Stimulated activated CD4-positive, alpha-beta T cell treated with anti-CD3 and anti-CD28 coated beads, TNF-alpha, amount 100 ng/mL, for 4 hours (primary cell): ENCODE data around the gene SURF2.
"Not testable (repeated sequence)": the region's sequence is repeated elsewhere in the genome, so short reads cannot be mapped to it uniquely, and the experiment has no call there.

Experiments used
- DNase-seq, 3 experiments: peaks; one replicate each; pipeline ENCODE4 v3.0.0-alpha.2; 2020; ENCODE audit warnings: low read depth in 3 of 3

The SURF2 gene

DNA sequence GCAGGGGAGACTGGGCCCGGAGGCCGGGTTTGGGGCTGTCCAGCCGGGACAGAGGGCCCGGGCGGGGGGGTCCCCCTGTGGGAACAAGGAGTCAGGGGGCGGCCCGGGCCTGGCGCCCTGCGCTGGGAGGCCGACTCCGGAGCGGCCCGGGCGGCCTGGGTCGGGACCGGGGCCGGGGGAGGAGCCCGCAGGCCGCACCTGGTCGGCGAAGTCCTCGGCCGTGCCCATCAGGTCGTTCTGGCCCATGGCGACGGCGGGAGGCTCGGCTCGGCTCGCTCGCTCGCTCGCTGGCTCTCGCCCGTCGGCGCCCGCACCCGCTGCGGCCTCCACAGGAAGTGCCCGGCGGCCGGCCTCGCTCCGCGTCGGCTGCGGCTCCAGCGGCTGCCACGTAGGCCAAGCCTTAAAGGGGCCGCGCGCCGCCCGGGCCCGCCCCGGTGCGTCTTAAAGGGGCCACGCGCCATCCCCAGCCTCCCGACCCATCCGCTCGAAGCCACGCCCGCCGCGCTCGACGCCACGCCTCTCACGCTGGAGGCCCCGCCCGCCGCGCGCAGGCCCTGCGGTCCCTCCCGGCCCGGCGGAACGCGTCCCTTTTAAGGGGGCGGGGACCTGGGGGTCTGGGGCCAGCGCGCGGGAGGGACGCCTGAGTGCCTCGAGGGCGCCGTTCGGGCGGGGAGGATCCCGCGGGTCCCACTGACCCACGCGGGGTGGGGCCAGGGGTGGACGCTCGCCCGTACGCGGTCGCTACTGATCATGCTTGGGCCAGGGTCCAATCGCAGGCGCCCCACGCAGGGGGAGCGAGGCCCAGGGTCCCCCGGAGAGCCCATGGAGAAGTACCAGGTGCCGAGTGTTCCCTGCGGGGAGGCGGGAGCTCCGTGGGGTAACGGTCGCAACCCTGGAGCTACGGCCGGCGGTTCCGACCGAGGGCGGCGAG, 19.6 kb downstream of the SURF2 start, which contains the start of the genes STKLD1 and SURF4:
STKLD1 (plus strand) TSS at position 643 of the 931 bp plus-strand sequence; CDS start at position 751, 108 bp downstream.
SURF4 (minus strand) TSS at position 337 of the 931 bp plus-strand sequence; CDS start at position 246, 91 bp downstream.
- DNase-seq: peak; percentile 89 to 93 (median 91)

- DNase-seq: not testable (repeated sequence)
These were observed 20.9 kb downstream of the SURF2 start for GRCh38 chr9:133377280-133377679.

DNA sequence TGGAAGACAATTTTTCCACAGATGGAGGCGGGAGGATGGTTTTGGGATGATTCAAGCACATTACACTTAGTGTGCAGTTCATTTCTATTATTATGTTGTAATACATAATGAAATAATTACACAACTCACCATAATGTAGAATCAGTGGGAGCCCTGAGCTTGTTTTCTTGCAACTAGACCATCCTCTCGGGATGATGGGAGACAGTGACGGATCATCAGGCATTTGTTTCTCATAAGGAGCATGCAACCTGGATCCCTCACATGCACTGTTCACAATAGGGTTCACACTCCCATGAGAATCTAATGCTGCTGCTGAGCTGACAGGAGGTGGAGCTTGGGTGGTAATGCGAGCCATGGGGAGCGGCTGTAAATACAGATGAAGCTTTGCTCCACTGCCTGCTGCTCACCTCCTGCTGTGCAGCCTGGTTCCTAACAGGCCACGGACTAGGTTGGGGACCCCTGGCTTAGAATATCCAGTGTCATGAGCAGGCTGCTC, 21.4 kb downstream of the SURF2 start:
- DNase-seq: no peak

GRCh38 chr9:133378408-133378962, 22.1 kb downstream of the SURF2 start:
- DNase-seq: no peak

DNA sequence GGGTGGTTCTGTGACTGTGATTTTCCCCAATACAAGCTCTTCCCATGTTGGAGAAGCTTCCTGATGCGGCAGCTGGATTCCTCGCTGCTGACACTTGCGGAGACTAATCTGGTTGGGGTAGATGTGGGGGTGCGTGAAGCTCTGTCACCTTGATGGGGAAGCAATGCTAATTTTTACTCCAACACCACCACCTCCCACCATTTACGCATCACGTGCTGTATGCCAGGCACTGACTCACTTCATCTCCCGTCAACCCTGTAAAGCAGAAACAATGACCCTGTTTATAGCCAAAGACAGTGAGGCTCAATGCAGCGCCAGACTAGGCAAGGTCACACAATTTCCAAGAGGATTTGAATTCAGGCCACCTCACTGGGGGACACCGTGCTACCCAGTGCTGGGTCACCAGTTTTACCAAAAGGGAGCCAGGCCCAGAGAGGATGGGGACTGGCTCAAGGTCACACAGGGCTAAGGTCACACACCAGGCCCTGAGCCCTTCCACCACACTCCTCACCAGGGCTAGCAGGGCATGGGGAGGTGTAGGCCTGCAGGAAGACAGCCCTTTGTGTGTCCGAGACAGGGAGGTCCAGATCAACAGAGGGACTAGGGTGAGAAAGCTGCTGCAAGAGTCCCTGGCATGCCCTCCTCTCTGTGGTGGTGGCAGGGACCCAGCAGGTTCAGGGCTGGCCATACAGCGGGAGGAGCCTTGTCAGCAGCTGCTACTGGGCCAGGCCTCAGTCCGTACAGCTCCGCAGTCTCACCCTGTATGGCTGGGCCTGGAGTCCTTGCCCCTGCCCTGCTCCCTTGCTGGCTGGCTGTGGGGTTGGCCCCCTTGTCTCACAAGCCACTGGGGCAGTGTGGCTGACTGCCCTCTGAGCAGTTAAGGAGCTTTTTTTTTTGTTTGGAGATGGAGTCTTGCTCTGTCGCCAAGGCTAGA, 23.1 kb downstream of the SURF2 start:
- DNase-seq: no peak

GRCh38 chr9:133380734-133381133, 24.4 kb downstream of the SURF2 start:
- no peak for DNase-seq

DNA sequence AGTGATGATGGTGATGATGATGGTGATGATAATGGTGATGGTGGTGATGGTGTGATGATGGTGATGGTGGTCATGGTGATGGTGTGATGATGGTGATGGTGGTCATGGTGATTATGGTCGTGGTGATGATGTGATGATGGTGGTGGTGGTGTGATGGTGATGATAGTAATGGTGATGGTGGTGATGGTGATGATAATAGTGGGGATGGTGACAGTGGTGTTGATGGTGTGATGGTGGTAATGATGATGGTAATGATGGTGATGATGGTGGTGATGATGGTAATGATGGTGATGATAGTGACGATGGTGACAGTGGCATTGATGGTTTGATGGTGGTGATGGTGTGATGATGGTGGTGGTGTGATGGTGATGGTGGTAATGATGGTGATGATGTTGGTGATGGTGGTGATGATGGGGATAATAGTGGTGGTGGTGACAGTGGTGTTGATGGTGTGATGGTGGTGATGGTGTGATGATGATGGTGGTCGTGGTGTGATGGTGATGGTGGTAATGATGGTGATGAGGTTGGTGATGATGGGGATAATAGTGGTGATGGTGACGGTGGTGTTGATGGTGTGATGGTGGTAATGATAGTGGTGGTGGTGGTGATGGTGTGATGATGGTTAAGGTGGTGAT, 26.3 kb downstream of the SURF2 start:
- no peak for DNase-seq

DNA sequence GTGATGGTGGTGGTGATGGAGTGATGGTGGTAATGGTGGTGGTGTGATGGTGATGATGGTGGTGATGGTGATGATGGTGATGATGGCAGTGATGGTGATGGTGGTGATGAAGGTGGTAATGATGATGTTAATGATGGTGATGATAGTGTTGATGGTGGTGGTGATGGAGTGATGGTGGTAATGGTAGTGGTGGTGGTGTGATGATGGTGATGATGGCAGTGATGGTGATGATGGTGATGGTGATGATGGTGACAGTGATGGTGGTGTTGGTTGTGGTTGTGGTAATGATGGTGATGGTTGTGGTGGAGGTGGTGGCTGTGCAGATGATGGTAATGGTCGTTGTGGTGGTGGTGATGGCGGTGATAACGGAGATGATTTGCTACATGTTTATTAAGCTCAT, 27.1 kb downstream of the SURF2 start:
- DNase-seq: no peak

GRCh38 chr9:133384736-133385321, 28.5 kb downstream of the SURF2 start:
- DNase-seq: no peak

DNA sequence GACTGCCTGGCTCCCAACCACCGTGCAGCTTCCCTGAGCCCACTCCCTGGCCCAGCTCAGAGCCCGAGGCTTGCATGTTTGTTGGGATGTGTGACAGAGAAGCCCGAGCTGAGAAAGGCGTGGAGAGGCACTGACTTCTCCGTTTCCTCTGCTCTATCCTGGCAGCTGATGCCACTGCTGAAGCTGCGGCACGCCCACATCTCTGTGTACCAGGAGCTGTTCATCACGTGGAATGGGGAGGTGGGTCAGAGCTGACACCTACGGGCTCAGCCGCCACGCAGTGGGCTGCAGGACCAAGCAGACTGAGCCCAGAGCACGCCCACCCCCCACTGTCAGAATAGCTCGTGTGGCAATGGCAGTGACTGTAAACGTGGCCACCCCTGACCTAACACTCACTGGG, 29.1 kb downstream of the SURF2 start:
- DNase-seq: no peak

DNA sequence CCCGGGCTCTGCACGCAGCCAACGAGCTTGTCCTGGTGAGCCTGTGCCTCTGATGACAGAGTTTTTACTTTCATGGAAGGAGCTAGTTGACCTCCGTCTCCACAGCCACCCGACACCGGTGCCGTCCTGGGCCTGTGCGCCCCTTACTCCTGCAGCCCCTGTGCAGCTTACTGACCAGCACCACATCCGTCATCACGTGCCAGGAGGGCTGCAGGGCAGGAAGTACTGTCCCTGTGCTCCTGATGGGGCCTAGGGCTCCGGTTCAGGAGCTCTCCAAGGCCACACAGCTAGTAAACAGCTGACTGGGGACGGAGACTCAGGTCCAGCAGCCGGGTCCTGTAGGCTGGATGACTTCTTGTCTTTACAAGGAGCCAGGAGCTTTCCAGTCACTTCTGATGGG, 30.0 kb downstream of the SURF2 start:
- no peak for DNase-seq

DNA sequence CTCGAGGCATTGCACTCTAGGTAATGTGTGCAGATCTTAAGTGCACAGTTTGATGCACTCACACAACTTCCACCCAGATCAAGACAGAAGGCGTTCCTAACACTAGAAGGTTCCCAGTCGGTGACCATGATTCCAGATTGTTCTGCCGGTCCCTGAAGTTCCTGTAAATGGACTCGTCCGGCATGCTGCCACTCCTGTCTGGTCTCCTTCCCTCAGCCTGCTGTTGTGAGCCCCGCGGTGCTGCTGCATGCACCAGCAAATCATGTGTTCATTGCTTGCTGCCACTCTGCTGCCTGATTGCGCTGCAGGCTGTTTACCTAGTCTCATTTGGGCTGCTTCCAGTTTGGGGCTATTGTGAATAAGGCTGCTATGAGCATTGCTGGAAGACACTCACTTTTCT, 31.3 kb downstream of the SURF2 start:
- no peak for DNase-seq

GRCh38 chr9:133389025-133389557, 32.7 kb downstream of the SURF2 start:
- DNase-seq: no peak

DNA sequence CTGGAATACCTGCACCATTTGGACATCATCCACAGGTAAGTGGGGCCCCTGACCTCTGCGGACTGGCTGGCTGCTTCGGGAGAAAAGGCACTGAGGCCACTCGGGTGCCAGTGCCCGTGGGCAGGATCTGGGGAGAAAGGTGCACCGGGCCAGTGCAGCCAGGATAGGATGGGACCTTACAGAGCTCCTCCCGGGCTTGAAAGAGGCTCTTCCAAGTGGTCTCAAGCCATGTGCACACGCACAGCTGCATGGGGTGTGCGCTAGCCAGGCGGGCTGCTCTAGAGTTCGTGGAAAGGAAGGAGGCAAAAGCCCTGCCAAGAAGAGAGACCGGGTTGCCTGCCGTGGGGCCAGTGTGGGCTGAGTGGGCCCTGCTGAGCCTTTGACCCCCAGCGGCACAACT, 33.2 kb downstream of the SURF2 start:
- no peak for DNase-seq

DNA sequence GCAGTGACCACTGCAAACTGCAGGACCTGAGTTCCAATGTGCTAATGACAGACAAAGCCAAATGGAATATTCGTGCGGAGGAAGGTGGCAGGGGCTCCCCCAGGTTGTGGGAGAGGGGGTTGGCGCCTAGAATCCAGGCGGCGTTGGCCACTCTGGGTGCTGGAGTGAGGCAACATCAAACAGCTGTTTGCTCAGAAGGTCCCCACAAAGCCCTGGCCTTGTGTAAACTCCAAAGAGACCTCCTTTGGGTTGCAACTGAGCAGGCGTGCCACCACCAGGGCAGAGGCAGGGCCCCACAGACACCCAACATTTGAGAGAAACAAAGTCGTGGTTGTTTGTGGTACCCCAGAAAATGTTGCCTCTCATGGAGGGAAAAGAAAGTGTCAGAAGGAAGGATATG, 34.4 kb downstream of the SURF2 start:
- DNase-seq: no peak

GRCh38 chr9:133391449-133391848, 35.1 kb downstream of the SURF2 start:
- DNase-seq: not testable (repeated sequence)

GRCh38 chr9:133392308-133392707, 36.0 kb downstream of the SURF2 start:
- not testable (repeated sequence) for DNase-seq

DNA sequence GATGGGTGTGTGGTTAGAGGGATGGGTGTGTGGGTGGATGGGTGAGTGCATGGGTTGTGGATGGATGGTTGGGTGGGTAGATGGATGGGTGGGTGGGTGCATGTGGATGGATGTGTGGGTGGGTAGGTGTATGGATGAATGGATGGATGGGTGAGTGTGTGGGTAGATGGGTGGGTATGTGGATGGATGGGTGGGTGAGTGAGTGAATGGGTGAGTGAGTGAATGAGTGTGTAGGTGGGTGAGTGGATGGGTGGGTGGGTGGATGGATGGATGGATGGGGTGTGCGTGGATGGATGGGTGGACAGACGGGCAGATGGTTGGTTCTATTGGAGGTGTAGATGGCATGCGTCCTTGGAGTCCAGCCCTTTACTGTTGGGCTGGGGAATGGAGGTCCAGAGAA, 37.0 kb downstream of the SURF2 start:
- no peak for DNase-seq

GRCh38 chr9:133394687-133395271, 38.4 kb downstream of the SURF2 start:
- DNase-seq: no peak

GRCh38 chr9:133396952-133397351, 40.6 kb downstream of the SURF2 start:
- DNase-seq: no peak
